HT1080 (cell line): Measurements from ENCODE around the gene HEMGN. TPM values are rescaled to one million over a fixed set of nuclear protein-coding genes. Genes with fewer than 3 reads are reported as not detected.

Experiments
- DNase-seq: peaks from one replicate; pipeline ENCODE4 v3.0.0-alpha.2; 2015; ENCODE audit warnings: low read depth
- total RNA-seq: library from RNA; depleted of rRNA; stranded (reverse); fragments of >200 nt; shearing (Covaris generic); gene quantifications from 2 replicates; pipeline ENCODE4 v1.2.3, GENCODE V29; 2014

The HEMGN gene
- total RNA-seq, 1 experiment from 2014 or later = not detected

GRCh38 chr9:97930972-97931371, 7.0 kb downstream of the HEMGN start:
- DNase-seq = no peak

DNA sequence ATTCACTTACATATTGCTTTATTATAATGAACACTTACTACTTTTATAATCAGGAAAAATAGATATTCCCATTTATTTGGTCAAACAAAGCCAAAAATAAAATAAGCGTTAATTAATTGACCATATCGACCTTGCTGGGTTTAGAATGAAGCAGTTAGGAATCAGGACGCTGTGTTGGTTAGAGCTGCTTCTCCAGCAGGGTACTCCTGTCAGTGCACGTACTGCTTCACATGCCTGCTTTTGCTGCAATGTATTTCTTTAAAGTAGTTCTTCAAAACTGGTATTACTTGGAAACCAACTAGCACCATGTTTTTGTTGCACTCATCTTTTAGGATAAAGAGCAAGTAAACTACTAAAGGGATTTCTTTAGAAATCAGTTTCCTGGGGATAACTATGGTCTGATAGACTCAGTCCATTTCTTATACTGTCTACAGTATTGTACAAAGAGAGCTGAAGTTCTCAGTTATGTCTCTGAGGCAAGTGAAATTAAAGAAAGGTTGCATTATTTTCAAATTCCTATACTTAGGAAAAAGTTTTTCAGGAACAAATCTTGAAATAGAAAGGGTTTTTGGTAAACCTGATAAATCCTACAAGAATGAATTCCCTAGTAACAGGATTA, 8.9 kb downstream of the HEMGN start:
- DNase-seq = no peak

DNA sequence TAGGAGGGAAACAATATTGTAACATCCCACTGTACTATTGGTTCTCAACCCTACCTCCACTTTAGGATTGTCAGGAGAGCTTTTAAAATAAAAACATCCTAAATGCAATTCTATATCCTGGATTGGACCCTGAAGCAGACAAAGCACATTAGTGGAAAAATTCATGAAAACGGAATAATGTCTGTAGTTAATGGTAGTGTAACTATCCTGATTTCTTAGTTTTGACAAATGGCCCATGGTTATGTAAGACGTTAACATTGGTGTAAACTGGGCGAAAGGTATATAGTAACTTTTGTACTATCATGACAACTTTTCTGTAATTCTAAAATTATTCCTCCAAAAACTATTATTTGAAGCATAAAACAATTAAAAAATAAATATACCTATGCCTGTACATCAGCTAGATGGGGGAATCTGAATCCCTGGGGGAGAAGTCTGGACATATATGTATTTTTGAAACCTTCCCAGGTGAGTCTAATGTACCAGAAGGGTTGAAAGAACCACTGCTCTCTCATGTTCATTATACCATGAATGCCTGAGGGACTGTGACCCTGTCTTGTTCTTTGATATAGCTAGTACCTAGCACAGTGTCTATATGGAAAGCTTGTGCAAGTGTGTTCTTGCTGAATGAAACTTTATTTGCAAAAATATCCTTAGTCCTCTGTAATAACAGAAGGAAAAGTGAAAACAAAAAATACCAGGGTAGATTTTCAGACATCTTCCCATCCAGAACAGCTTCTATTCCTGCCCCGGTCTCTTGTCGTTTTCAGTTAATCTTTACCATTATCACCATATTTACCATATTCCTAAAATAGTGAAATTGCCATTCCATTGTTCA, 12.3 kb downstream of the HEMGN start:
- DNase-seq = no peak

DNA sequence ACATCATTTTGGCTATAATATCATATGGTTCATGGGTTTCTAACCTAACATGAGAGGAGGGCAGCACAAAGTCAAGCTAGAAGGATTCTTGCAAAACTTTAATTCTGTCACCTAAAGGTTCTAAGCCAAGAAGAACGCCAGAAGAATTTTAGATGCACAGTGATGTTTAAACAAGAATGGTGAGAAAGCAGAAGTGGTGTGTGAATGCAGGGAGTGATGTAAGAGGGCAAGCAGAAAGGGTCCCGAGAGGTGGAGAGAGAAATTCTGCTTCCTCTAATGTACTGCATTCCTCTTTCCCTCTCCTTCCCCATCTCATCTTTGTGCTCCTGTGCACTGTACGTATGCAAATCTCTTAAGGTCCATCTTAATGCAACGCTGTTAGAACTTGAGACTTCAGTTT, 13.6 kb downstream of the HEMGN start:
- no peak for DNase-seq

DNA sequence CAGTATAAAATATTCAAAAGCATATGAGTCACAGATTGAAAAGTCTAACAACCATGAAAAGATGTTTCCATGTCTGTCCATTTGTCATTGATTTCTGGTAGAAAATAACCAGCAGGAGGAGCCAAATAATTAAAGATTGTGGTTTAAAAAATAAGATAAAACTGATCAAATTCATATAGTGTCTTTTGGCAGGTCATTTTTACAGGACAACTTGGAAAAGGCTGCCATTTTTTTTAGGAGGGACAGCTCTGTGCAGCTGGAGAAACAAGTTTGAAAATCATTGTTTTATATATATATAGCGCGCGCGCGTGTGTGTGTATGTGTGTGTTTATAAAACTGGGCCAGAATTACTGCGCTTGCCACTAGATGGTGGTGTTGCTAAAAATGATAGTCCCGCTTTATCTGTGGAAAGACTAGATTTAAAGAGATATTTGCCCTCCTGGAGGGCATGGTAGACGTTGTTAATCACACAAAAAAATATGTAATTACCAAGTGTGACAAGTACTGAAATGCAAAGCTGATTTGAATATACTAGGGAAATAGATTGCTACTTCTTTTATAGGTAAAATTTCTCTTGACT, 14.4 kb downstream of the HEMGN start:
- DNase-seq = peak; percentile 80

DNA sequence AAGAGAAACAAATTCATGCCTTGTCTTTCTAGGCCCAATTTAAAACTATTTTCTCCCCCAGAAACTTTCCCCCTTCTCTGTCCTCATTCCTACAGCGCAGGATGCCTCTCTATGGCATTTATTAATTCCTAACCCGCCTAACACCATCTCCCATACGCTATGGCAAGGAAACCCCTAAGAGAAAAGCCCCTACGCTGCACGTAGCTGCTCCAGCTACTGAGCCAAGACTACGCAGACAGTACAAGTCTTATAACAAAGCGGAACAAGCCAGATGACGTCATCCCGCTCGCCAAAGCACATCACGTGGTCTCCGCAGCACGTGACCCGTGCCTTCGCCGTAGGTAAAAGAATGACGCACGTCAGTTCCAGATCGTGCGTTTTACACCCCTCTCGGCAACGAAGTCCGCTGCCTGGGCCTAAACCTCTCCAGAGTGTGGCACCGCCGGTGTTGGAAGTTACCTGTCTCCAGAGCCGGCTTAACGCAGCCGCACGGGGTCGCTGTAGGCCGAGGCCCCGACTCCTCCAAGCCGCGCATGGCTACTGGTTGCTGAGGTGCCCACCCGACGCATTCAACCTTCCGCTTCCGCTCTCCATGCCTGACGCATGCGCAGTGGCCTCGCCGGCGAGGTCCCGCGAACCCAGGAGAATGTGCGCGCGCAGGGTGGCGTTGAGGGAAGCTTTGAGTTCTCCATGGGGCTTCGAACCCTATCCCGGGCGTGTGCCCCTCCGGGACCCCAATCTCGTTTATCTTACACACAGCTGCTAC, 15.8 kb downstream of the HEMGN start, which contains the start of gene TRMO:
TRMO (minus strand) TSS at position 542 of the 766 bp plus-strand sequence; CDS start at position 535, 7 bp downstream.
- DNase-seq = peak; percentile 95

- DNase-seq = no peak
Measured at GRCh38 chr9:97919217-97919813, 18.7 kb downstream of the HEMGN start.

DNA sequence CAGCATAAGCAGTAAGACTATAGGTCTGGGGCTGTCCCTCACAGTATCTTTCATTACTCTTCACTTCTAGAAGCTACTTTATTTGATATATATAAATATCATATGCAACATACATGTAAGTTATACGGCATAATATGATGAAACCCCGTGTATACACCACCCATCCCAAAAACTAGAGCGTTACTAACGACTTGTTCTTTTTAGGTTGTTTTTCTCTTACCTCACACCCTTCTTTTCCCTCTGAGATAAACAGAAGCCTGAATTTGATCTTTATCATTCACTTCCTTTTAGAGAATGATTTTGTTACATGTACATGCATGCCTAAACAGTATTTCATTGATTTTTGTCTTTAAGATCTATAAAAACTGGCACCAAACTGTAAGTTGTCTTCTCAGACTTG, 19.4 kb downstream of the HEMGN start:
- DNase-seq = no peak

DNA sequence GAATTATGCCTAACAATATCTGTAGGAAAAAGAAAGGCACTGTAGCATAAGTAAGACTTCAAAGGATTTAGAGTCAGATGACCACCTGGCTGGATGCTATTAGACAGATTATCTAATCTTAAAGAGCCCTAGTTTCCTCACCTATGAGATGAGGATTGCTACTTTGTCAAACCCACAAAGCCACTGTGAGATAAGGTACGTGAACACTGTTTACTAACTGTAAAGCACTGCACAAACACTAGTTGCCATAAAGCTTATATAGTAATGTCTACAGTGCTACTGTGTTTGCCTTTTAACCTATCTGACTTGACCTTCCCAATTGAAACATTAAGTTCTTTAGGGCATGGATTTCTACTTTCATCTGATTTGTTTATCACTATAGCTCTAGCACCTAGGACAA, 26.0 kb downstream of the HEMGN start:
- DNase-seq = no peak

DNA sequence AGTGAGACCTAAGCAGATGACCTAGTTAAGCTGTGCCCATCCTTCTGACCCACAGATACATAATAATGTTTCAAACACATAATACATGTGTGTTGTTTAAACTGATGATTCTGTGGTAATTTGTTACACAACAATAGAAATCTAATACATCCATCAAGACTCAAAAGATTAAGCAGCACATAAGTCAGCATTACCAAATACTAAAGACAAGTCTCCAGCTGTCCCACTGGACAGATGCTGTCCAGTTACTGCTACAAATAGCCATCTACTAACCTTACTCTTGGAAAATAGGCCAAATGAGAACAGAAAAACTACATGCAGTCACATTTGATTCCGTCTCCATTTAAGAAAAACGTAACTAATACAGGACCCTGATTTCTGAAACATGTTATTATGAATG, 26.4 kb downstream of the HEMGN start:
- no peak for DNase-seq

DNA sequence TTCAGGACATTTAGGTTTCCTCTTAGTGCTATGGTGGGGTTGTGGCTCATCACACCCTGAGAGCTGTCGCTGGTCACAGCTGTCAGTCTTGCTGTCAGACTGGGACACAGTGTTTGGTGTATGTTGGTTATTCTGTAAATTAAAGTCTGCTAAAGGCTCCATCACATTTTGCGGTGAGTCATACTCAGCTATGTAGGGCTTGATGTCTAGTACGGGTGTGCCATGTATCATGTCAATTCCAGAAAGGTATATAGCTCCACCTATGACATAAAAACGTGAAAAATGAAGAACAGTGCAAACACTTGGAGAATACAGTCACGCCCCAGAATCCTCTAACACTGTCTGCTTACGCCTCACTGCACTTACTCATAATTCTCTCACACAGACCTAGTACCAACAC, 27.6 kb downstream of the HEMGN start:
- DNase-seq = no peak

GRCh38 chr9:97908705-97909104, 29.3 kb downstream of the HEMGN start:
- no peak for DNase-seq

DNA sequence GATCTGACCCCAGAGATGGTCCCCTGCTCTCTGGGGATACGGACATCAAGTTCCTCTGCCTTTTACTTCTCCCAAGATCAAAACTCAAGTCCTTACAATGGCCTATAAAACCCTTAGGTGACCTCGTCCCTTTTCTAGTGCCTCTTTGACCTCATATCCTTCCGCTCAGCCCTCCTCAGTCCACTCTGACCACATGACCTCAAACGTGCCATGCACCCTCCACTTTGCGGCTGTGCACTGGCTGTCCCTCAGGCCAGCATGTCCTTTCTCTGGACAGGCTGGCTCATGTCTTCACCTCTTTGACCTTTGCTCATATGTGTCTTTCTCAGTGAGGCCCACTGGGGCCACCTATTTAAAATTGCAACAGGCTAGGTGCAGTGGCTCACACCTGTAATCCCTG, 30.3 kb downstream of the HEMGN start:
- DNase-seq = no peak

GRCh38 chr9:97907046-97907445, 30.9 kb downstream of the HEMGN start:
- DNase-seq = no peak

DNA sequence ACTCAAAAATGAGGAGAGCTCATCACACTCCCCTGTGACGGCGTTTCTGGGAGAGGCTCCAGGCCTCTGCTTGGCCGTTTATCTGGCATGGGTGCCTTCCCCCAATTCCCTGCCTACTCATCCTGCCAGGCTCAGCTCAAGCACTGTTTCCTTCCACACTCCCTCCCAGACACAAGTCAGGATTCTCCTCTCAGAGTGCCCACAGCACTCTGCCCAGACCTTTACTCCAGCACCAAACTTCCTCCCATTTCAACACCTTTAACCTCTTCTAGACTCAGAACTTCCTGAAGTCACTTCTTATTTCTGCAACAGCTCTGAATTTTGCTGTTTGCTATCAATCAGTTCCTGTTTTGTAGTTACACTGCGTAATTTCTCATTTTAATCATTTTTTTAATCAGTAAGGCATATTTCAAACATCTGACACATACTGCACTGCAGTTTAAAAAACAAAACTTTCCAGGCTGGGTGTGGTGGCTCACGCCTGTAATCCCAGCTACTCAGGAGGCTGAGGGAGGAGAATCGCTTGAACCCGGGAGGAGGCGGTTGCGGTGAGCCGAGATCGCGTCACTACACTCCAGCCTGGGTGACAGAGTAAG, 31.6 kb downstream of the HEMGN start:
- no peak for DNase-seq

DNA sequence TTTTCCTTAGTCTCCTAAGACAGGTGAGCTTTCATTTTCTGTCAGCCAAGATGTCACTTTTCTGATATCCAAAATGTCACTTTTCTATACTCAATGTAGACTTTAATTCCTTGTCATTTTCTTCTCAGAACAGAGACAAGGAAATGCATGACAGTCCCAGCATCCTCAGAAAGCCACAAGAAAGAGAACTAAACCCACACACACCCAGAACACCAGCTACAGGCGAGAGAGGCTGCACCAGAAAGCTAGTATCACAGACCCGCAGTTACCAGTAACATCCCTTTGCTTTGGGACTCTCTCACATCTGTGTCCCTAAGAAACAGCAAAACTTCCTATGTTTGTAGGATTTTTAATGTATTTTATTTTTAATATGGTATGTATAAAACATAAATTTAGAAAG, 32.7 kb downstream of the HEMGN start:
- no peak for DNase-seq

GRCh38 chr9:97904725-97905124, 33.2 kb downstream of the HEMGN start:
- DNase-seq = no peak

DNA sequence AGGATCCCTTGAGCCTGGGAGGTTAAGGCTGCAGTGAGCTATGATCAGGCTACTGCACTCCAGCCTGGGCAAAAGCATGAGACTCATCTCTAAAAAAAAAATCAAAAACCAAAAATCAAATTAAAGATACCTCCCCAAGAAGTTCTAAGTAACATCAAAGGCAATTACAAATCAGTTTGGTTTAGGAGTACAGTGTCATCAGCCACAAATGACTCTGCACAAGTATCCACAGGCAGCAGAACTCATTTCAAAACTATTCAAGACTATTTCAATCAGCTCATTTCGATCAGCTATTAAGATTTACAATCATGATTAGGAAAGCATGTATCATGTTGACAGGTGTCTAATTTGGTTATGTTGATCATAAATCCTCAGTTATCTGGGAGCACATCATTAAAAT, 34.8 kb downstream of the HEMGN start:
- DNase-seq = no peak

- DNase-seq = peak; percentile 48
Measured at GRCh38 chr9:97900738-97901565, 37.0 kb downstream of the HEMGN start.

GRCh38 chr9:97900103-97900737, 37.8 kb downstream of the HEMGN start:
- DNase-seq = no peak
